Activated naive CD4-positive, alpha-beta T cell treated with anti-CD3 and anti-CD28 coated beads for 36 hours (primary cell): ENCODE data around the gene WDR7. TPM values are rescaled to one million over a fixed set of nuclear protein-coding genes. Genes with fewer than 3 reads are reported as not detected.

Source experiments
- CTCF ChIA-PET: fragments of 350-600 bp; sonication (Branson Sonifier 250); formaldehyde crosslinking; loops from one replicate; lab custom pipeline; 2021; ENCODE audit warnings: antibody characterized with exemption; lab: Charles Lee
- DNase-seq: peaks from one replicate; pipeline ENCODE4 v3.0.0-alpha.2; 2020
- H3K27ac Mint-ChIP-seq: one replicate; pipeline ENCODE4 v1.8.0; 2021; ENCODE audit warnings: mild to moderate bottlenecking, mixed read lengths
- H3K27me3 Mint-ChIP-seq: one replicate; pipeline ENCODE4 v1.8.0; 2021; ENCODE audit warnings: low read depth, mixed read lengths
- H3K36me3 Mint-ChIP-seq: one replicate; pipeline ENCODE4 v1.8.0; 2021; ENCODE audit warnings: low read depth, mixed read lengths
- H3K4me1 Mint-ChIP-seq: one replicate; pipeline ENCODE4 v1.8.0; 2021; ENCODE audit warnings: low read depth, mixed read lengths
- H3K4me3 Mint-ChIP-seq: one replicate; pipeline ENCODE4 v1.8.0; 2021; ENCODE audit warnings: mild to moderate bottlenecking, moderate library complexity, mixed read lengths
- H3K9me3 Mint-ChIP-seq: one replicate; pipeline ENCODE4 v1.8.0; 2021; ENCODE audit warnings: mixed read lengths
- intact Hi-C: fragments of 100-400 bp; cut with micrococcal nuclease; formaldehyde crosslinking; loops from one replicate; pipeline ENCODE4 v1.15.1; 2023
- total RNA-seq, 2 experiments: library from RNA; stranded (reverse); gene quantifications; one replicate each; pipeline ENCODE4 v1.2.3, GENCODE V29; 2021

WDR7 gene
- total RNA-seq, 2 experiments from 2014 or later = 17.3 to 19.5 TPM

DNA sequence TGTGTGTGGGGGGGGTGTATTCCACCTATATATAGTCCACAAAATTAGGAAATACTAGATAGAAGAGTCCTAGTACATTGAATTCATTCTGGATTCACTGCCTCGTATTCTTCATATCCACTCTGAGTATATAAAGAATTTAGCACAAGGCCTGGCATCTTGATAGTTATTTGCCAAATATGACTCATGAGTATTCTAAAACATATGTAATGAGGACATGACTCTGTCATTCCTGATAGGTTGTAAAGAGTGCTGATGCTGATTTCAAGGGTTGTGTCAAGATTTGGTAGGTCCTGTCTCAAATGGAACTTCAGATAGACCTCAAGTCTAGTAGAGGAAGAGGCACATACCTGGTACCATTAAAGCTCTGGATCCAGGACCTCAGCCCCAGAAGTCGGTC lies 322.3 kb downstream of the WDR7 start:
- Mint-ChIP-seq H3K4me3 (no peak overlapping the region), H3K4me1 (no peaks in the 10 kb centered on the region), H3K27me3 (no peaks in the 10 kb centered on the region), H3K27ac (no peak overlapping the region), H3K9me3 (no peaks in the 10 kb centered on the region), H3K36me3 (peaks cover 18% of the 10 kb centered on the region)
- no peak for DNase-seq
- CTCF ChIA-PET = no interaction called here
- intact Hi-C loops = no loop called here

DNA sequence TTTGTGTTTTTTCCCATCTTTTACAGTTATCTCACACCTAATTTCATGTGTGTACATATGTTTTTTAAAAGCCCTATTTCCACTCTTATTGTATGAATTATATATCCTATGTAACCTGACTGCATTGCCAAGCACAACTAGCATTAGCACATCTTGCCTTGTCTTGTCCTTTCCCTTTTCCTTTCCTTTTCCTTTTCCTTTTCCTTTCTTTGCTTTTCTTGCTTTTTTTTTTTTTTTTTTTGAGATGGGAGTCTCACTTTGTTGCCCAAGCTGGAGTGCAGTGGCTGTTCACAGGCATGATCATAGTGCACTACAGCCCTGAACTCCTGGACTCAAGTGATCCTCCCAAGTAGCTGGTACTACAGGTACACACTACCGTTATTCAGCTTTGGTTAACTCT lies 323.0 kb downstream of the WDR7 start:
- Mint-ChIP-seq H3K36me3 (peaks cover 13% of the 10 kb centered on the region), H3K4me1 (no peaks in the 10 kb centered on the region), H3K4me3 (no peak overlapping the region), H3K27ac (no peak overlapping the region), H3K27me3 (no peaks in the 10 kb centered on the region), H3K9me3 (no peaks in the 10 kb centered on the region)
- CTCF ChIA-PET = no interaction called here
- intact Hi-C loops = no loop called here
- no peak for DNase-seq

GRCh38 chr18:56975276-56975675 lies 324.1 kb downstream of the WDR7 start:
- Mint-ChIP-seq H3K4me1 (no peaks in the 10 kb centered on the region), H3K9me3 (no peaks in the 10 kb centered on the region), H3K36me3 (peaks cover 11% of the 10 kb centered on the region), H3K27me3 (no peaks in the 10 kb centered on the region), H3K4me3 (no peak overlapping the region), H3K27ac (no peak overlapping the region)
- CTCF ChIA-PET = no interaction called here
- no peak for DNase-seq
- intact Hi-C loops = no loop called here

- Mint-ChIP-seq H3K36me3 (peaks cover 9% of the 10 kb centered on the region), H3K4me1 (no peaks in the 10 kb centered on the region), H3K27ac (no peak overlapping the region), H3K4me3 (no peak overlapping the region), H3K27me3 (no peaks in the 10 kb centered on the region), H3K9me3 (no peaks in the 10 kb centered on the region)
- CTCF ChIA-PET = interaction anchor here (0.6 kb wide), 1 partner anchor 1204 kb away, joined by 3 read pairs; no protein-coding TSS in a partner anchor
- intact Hi-C loops = no loop called here
- DNase-seq = no peak
Measured at GRCh38 chr18:56977309-56977708, 326.1 kb downstream of the WDR7 start.

DNA sequence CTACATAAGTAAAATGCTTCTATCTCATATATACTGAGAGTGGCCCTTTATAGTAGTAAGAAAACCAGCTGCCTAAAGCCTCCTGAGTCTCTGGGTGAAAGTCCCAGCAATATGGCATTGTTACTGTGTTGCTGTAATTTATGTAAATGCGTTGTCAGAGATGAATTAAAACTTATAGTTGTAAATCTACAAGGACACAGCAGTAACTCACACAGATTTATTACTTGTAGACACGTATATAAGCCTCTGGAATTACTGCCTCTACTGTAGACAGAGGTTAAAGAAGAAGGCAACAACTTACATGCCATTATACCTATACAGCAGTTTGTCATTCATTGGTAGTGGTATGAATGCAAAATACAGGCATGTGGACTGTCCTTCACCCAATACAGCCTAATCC lies 326.6 kb downstream of the WDR7 start:
- peaks cover 8% of the 10 kb centered on the region for H3K36me3 Mint-ChIP-seq
- intact Hi-C loops = no loop called here
- H3K4me1 Mint-ChIP-seq = no peaks in the 10 kb centered on the region
- no peak overlapping the region for H3K27ac Mint-ChIP-seq
- no peaks in the 10 kb centered on the region for H3K27me3 Mint-ChIP-seq
- no peak for DNase-seq
- no peak overlapping the region for H3K4me3 Mint-ChIP-seq
- CTCF ChIA-PET = no interaction called here
- H3K9me3 Mint-ChIP-seq = no peaks in the 10 kb centered on the region

DNA sequence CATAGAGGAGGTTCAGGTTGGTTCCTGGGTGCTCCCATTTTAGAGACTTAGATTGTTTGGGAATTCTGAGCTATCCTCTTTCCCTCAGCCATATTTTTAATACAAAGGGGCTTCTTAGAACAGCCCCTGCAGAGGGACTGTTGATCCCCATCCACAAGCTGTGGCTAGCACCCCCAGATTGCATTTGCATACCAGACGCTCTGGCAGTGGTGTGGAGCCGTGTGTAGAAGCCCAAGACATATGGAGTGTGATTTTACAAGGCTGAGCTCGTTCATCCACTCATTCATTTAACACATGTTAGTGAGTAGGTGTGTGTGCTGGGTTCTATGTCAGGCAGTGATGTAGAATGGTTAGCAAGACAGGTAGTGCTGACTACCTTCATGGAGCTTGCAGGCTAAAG lies 329.0 kb downstream of the WDR7 start:
- H3K9me3 Mint-ChIP-seq = no peaks in the 10 kb centered on the region
- intact Hi-C loops = no loop called here
- H3K4me3 Mint-ChIP-seq = no peak overlapping the region
- no peaks in the 10 kb centered on the region for H3K4me1 Mint-ChIP-seq
- H3K36me3 Mint-ChIP-seq = no peaks in the 10 kb centered on the region
- no peaks in the 10 kb centered on the region for H3K27me3 Mint-ChIP-seq
- DNase-seq = no peak
- CTCF ChIA-PET = interaction anchor here (0.7 kb wide), 1 partner anchor 46 kb away, joined by 3 read pairs; no protein-coding TSS in a partner anchor
- H3K27ac Mint-ChIP-seq = no peak overlapping the region

GRCh38 chr18:56982766-56983165 lies 331.6 kb downstream of the WDR7 start:
- Mint-ChIP-seq H3K27ac (no peak overlapping the region), H3K4me1 (no peaks in the 10 kb centered on the region), H3K9me3 (no peaks in the 10 kb centered on the region), H3K36me3 (no peaks in the 10 kb centered on the region), H3K27me3 (no peaks in the 10 kb centered on the region), H3K4me3 (no peak overlapping the region)
- CTCF ChIA-PET = no interaction called here
- DNase-seq = no peak
- intact Hi-C loops = no loop called here

DNA sequence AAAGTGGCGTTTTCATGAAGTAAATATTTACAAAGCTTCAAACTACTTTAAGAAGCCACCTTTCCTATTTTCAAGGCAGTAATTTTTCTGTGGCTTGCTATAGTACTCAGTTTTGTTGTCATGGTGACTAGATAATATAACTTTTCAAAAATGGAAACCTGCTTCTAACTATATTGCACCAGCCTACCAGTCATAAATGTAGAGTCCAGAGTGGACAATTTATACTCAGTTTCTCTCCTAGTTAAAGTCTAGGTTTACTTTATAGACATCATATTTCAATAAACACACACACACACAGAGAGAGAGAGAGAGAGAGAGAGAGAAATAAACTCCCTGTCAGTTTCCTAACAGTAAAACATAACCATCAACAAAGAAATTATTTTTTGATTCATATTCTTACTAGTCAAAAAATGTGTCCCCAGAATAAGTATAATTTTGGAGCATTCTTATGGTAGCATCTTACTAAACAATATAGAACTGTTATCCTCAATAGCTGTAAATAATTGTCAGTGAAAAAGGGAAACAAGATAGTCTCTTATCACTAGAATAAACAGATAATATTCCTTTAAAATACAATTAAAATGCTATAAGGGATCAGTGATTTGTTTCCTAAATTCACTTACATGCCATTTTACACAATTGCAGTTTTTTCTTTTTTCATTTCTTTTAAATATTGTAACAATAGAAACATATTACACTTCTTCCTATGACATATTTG lies 332.3 kb downstream of the WDR7 start:
- H3K4me1 Mint-ChIP-seq = no peaks in the 10 kb centered on the region
- intact Hi-C loops = no loop called here
- no peak overlapping the region for H3K4me3 Mint-ChIP-seq
- H3K27me3 Mint-ChIP-seq = no peaks in the 10 kb centered on the region
- CTCF ChIA-PET = no interaction called here
- H3K27ac Mint-ChIP-seq = no peak overlapping the region
- DNase-seq = no peak
- no peaks in the 10 kb centered on the region for H3K36me3 Mint-ChIP-seq
- no peaks in the 10 kb centered on the region for H3K9me3 Mint-ChIP-seq

GRCh38 chr18:56984731-56985130 lies 333.6 kb downstream of the WDR7 start:
- no peaks in the 10 kb centered on the region for H3K27me3 Mint-ChIP-seq
- no peak for DNase-seq
- CTCF ChIA-PET = no interaction called here
- H3K36me3 Mint-ChIP-seq = peaks cover 2% of the 10 kb centered on the region
- H3K27ac Mint-ChIP-seq = no peak overlapping the region
- H3K9me3 Mint-ChIP-seq = no peaks in the 10 kb centered on the region
- H3K4me1 Mint-ChIP-seq = no peaks in the 10 kb centered on the region
- intact Hi-C loops = no loop called here
- H3K4me3 Mint-ChIP-seq = no peak overlapping the region

- intact Hi-C loops = no loop called here
- peaks cover 2% of the 10 kb centered on the region for H3K9me3 Mint-ChIP-seq
- no peaks in the 10 kb centered on the region for H3K4me1 Mint-ChIP-seq
- no peak for DNase-seq
- CTCF ChIA-PET = no interaction called here
- H3K4me3 Mint-ChIP-seq = no peak overlapping the region
- no peak overlapping the region for H3K27ac Mint-ChIP-seq
- peaks cover 5% of the 10 kb centered on the region for H3K36me3 Mint-ChIP-seq
- H3K27me3 Mint-ChIP-seq = no peaks in the 10 kb centered on the region
Measured at GRCh38 chr18:56986829-56987228, 335.7 kb downstream of the WDR7 start.

GRCh38 chr18:56987236-56987635 lies 336.1 kb downstream of the WDR7 start:
- Mint-ChIP-seq H3K36me3 (peaks cover 5% of the 10 kb centered on the region), H3K27me3 (no peaks in the 10 kb centered on the region), H3K4me3 (no peak overlapping the region), H3K9me3 (peaks cover 2% of the 10 kb centered on the region), H3K4me1 (no peaks in the 10 kb centered on the region), H3K27ac (no peak overlapping the region)
- no peak for DNase-seq
- CTCF ChIA-PET = no interaction called here
- intact Hi-C loops = no loop called here

DNA sequence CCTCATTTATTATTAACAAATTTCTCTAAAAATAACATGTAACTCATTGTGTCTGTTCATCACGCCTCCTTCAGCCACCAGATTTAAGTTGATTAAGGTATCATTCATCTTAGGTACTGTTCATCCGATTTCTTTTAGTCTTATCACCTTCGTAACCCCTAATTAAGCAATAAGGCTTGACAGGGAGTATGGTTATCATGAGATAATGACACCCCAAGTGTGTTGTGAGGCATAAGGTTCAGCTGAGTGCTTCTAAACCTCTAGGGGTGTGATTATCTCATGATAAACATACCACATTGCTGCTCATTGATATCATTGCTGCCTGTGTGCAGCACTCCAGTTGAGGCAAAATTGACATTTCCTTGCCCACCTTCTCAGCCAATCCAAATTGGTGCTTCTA lies 336.9 kb downstream of the WDR7 start:
- Mint-ChIP-seq H3K4me1 (peaks cover 4% of the 10 kb centered on the region), H3K27ac (no peak overlapping the region), H3K36me3 (peaks cover 5% of the 10 kb centered on the region), H3K4me3 (no peak overlapping the region), H3K27me3 (no peaks in the 10 kb centered on the region), H3K9me3 (peaks cover 2% of the 10 kb centered on the region)
- CTCF ChIA-PET = no interaction called here
- intact Hi-C loops = no loop called here
- no peak for DNase-seq

- CTCF ChIA-PET = no interaction called here
- H3K36me3 Mint-ChIP-seq = peaks cover 5% of the 10 kb centered on the region
- H3K4me3 Mint-ChIP-seq = no peak overlapping the region
- no peak for DNase-seq
- H3K9me3 Mint-ChIP-seq = peaks cover 2% of the 10 kb centered on the region
- H3K4me1 Mint-ChIP-seq = peaks cover 4% of the 10 kb centered on the region
- no peak overlapping the region for H3K27ac Mint-ChIP-seq
- H3K27me3 Mint-ChIP-seq = no peaks in the 10 kb centered on the region
- intact Hi-C loops = no loop called here
Measured at GRCh38 chr18:56990678-56991077, 339.5 kb downstream of the WDR7 start.
